Mesenchymal stem cell (in vitro differentiated cells and primary cell): ENCODE results near the gene MANEAL.

Source experiments
- DNase-seq: peaks from one replicate; pipeline ENCODE4 v3.0.0-alpha.2; 2013
- H2AFZ ChIP-seq: one replicate; pipeline ENCODE4 v1.6.1; 2013; ENCODE audit warnings: low read depth, mild to moderate bottlenecking, control low read depth, inconsistent platforms, low read length, moderate library complexity
- H2AK5ac ChIP-seq: 2 replicates; pipeline ENCODE4 v1.6.1; 2013; ENCODE audit warnings: low read length, moderate library complexity, mild to moderate bottlenecking, inconsistent platforms; ENCODE audit not compliant: severe bottlenecking
- H2BK120ac ChIP-seq: one replicate; pipeline ENCODE4 v1.6.1; 2013; ENCODE audit warnings: low read depth, mild to moderate bottlenecking, inconsistent platforms, low read length, moderate library complexity
- H2BK12ac ChIP-seq, 2 experiments: one replicate each; pipeline ENCODE4 v1.6.1; 2013; ENCODE audit warnings: inconsistent platforms in 2 of 2, low read length in 2 of 2, mild to moderate bottlenecking in 2 of 2, moderate library complexity in 2 of 2, control low read depth in 1 of 2
- H2BK15ac ChIP-seq: one replicate; pipeline ENCODE4 v1.6.1; 2013; ENCODE audit warnings: mild to moderate bottlenecking, low read depth, inconsistent platforms; ENCODE audit not compliant: poor library complexity, severe bottlenecking
- H2BK5ac ChIP-seq: 2 replicates; pipeline ENCODE4 v1.6.1; 2013; ENCODE audit warnings: low read depth, mild to moderate bottlenecking, low read length, control low read depth, inconsistent platforms; ENCODE audit not compliant: poor library complexity, severe bottlenecking
- H3K14ac ChIP-seq, 2 experiments: one replicate each; pipeline ENCODE4 v1.6.1; 2013; ENCODE audit warnings: inconsistent platforms in 2 of 2, low read length in 2 of 2, control low read depth in 1 of 2, mild to moderate bottlenecking in 1 of 2, moderate library complexity in 1 of 2
- H3K18ac ChIP-seq, 2 experiments: one replicate each; pipeline ENCODE4 v1.6.1; 2013; ENCODE audit warnings: inconsistent platforms in 2 of 2, low read length in 2 of 2, control low read depth in 1 of 2, low read depth in 1 of 2, mild to moderate bottlenecking in 1 of 2
- H3K23ac ChIP-seq, 2 experiments: one replicate each; pipeline ENCODE4 v1.6.1; 2013; ENCODE audit warnings: inconsistent platforms in 2 of 2, low read length in 2 of 2, mild to moderate bottlenecking in 2 of 2, moderate library complexity in 2 of 2, control low read depth in 1 of 2
- H3K27ac ChIP-seq: 2 replicates; pipeline ENCODE4 v1.5.1; 2013; ENCODE audit warnings: mild to moderate bottlenecking, moderate library complexity, low read length, control low read depth, inconsistent platforms; ENCODE audit not compliant: poor library complexity, severe bottlenecking
- H3K27me3 ChIP-seq, 2 experiments: 2 replicates each; pipeline versions ENCODE4 v1.6.1 to v1.7.0; 2013; ENCODE audit warnings: low read length in 2 of 2, mild to moderate bottlenecking in 2 of 2, moderate library complexity in 2 of 2, control low read depth in 1 of 2, inconsistent platforms in 1 of 2; ENCODE audit not compliant: control insufficient read depth in 1 of 2, insufficient read depth in 1 of 2
- H3K36me3 ChIP-seq, 2 experiments: 2 replicates each; pipeline versions ENCODE4 v1.6.1 to v1.7.0; 2013; ENCODE audit warnings: low read length in 2 of 2, control low read depth in 1 of 2, inconsistent platforms in 1 of 2, low read depth in 1 of 2, mild to moderate bottlenecking in 1 of 2; ENCODE audit not compliant: insufficient read depth in 2 of 2, control insufficient read depth in 1 of 2
- H3K4ac ChIP-seq, 2 experiments: one replicate each; pipeline ENCODE4 v1.6.1; 2013; ENCODE audit warnings: inconsistent platforms in 2 of 2, low read length in 2 of 2, mild to moderate bottlenecking in 2 of 2, moderate library complexity in 2 of 2, control low read depth in 1 of 2, low read depth in 1 of 2
- H3K4me1 ChIP-seq: 2 replicates; pipeline ENCODE4 v1.6.1; 2013; ENCODE audit warnings: low read depth, low read length, control low read depth; ENCODE audit not compliant: control insufficient read depth, insufficient read depth
- H3K4me2 ChIP-seq: 2 replicates; pipeline ENCODE4 v1.6.1; 2013; ENCODE audit warnings: low read length, mild to moderate bottlenecking, inconsistent platforms; ENCODE audit not compliant: poor library complexity, severe bottlenecking
- H3K4me3 ChIP-seq, 2 experiments: 2 replicates each; pipeline versions ENCODE4 v1.5.1 to v1.7.0; 2013; ENCODE audit warnings: low read length in 2 of 2, mild to moderate bottlenecking in 2 of 2, control low read depth in 1 of 2, low read depth in 1 of 2; ENCODE audit not compliant: insufficient read depth in 1 of 2
- H3K79me1 ChIP-seq: replicated peaks from 2 replicates; pipeline ENCODE4 v1.6.1; 2013; ENCODE audit warnings: mild to moderate bottlenecking, control low read depth, low read length, inconsistent platforms; ENCODE audit not compliant: poor library complexity, severe bottlenecking
- H3K9ac ChIP-seq: 2 replicates; pipeline ENCODE4 v1.7.0; 2013; ENCODE audit warnings: mild to moderate bottlenecking, low read length, moderate library complexity
- H3K9me3 ChIP-seq: 2 replicates; pipeline ENCODE4 v1.7.0; 2013; ENCODE audit warnings: mild to moderate bottlenecking, low read length; ENCODE audit not compliant: control insufficient read depth
- H4K8ac ChIP-seq: one replicate; pipeline ENCODE4 v1.6.1; 2013; ENCODE audit warnings: inconsistent platforms, mild to moderate bottlenecking, low read length, moderate library complexity
- H4K91ac ChIP-seq: one replicate; pipeline ENCODE4 v1.6.1; 2013; ENCODE audit warnings: mild to moderate bottlenecking, low read length, inconsistent platforms
- WGBS: methylation state at CpG from one replicate; pipeline ENCODE4 v1.1.7; 2013; ENCODE audit warnings: mixed read lengths; 5-methylcytosine and 5-hydroxymethylcytosine counted together

The MANEAL gene

DNA sequence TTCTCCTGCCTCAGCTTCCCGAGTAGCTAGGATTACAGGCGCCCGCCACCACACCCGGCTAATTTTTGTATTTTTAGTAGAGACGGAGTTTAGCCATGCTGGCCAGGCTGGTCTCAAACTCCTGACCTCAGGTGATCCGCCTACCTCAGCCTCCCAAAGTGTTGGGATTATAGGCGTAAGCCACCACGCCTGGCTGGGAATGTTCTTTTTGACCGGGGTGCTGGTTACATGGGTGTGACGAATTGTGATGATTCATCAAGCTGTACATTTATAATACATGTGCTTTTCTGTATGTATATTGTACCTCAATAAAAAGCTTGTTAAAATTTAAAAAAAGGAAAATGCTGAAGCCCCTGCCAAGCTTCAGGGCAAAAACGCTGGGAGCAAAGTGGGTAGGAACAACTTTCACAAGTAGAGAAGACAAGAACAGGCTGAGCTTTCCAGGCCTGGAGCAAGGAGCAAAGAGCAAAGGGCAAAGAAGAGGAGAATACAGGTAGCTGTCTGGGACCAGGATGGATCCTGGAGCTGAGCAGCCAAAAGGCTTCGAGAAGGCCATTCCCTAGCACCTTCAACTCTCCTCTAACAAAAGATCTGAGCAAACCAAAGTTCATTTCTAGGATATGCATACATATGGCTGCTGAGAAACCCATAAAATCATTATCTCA is 34.9 kb downstream of the MANEAL start:
- no peak overlapping the region for H2BK120ac ChIP-seq
- no peaks in the 10 kb centered on the region for H3K27me3 ChIP-seq
- no peak overlapping the region for H2BK12ac ChIP-seq
- H3K27ac ChIP-seq, result no peak overlapping the region
- H2BK5ac ChIP-seq, result no peak overlapping the region
- H3K23ac ChIP-seq, result no peak overlapping the region
- H3K36me3 ChIP-seq, result peaks cover 25 to 77% of the 10 kb centered on the region in 2 experiments
- H4K91ac ChIP-seq, result no peak overlapping the region
- H3K9me3 ChIP-seq, result no peaks in the 10 kb centered on the region
- no peak overlapping the region for H2BK15ac ChIP-seq
- WGBS, result 94% methylated on average over 7 of the region's 12 CpGs
- H4K8ac ChIP-seq, result no peak overlapping the region
- H3K4me2 ChIP-seq, result no peak overlapping the region
- no peak overlapping the region for H3K4ac ChIP-seq
- H3K9ac ChIP-seq, result no peak overlapping the region
- H3K4me3 ChIP-seq, result no peak overlapping the region
- no peak overlapping the region for H2AK5ac ChIP-seq
- no peak overlapping the region for H3K18ac ChIP-seq
- peaks cover 29% of the 10 kb centered on the region for H3K79me1 ChIP-seq
- no peak for DNase-seq
- H2AFZ ChIP-seq, result no peak overlapping the region
- H3K4me1 ChIP-seq, result no peaks in the 10 kb centered on the region
- H3K14ac ChIP-seq, result no peak overlapping the region

GRCh38 chr1:37831109-37831508 is 37.5 kb downstream of the MANEAL start:
- H2AK5ac ChIP-seq, result no peak overlapping the region
- H3K18ac ChIP-seq, result no peak overlapping the region
- no peak overlapping the region for H2BK120ac ChIP-seq
- H3K4me2 ChIP-seq, result no peak overlapping the region
- no peak overlapping the region for H4K8ac ChIP-seq
- DNase-seq, result no peak
- no peak overlapping the region for H2BK15ac ChIP-seq
- 97% methylated on average over 4 of the region's 4 CpGs for WGBS
- no peak overlapping the region for H3K9ac ChIP-seq
- peaks cover 29% of the 10 kb centered on the region for H3K79me1 ChIP-seq
- H3K27me3 ChIP-seq, result no peaks in the 10 kb centered on the region
- H3K36me3 ChIP-seq, result peaks cover 28 to 82% of the 10 kb centered on the region in 2 experiments
- H2BK12ac ChIP-seq, result no peak overlapping the region
- H3K4me1 ChIP-seq, result no peaks in the 10 kb centered on the region
- no peak overlapping the region for H3K14ac ChIP-seq
- H3K9me3 ChIP-seq, result no peaks in the 10 kb centered on the region
- H3K27ac ChIP-seq, result no peak overlapping the region
- no peak overlapping the region for H4K91ac ChIP-seq
- no peak overlapping the region for H2BK5ac ChIP-seq
- no peak overlapping the region for H3K4ac ChIP-seq
- no peak overlapping the region for H3K23ac ChIP-seq
- H2AFZ ChIP-seq, result no peak overlapping the region
- H3K4me3 ChIP-seq, result no peak overlapping the region

DNA sequence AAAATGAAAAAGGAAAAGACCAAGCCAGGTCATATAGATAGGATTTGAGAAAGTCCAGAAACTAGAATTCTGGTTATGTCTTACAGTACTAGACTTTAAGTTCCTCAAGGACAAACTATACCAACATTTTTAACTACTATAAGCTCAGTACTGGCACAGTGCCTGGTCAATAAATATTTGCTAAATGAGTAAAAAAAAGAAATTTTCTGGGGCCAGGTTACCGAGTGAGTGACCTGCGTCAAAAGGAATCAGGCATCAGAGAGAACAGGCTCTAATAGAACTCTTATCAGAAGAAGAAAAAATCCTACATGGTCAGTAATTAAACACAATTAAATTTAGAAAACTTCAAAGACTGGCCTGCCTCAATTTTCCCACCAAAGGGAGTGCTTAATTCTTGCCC is 38.2 kb downstream of the MANEAL start:
- 88% methylated on average over 2 of the region's 2 CpGs for WGBS
- Histone ChIP-seq H3K27me3 (no peaks in the 10 kb centered on the region), H2AK5ac (no peak overlapping the region)

GRCh38 chr1:37836788-37837187 is 43.1 kb downstream of the MANEAL start:
- H3K79me1 ChIP-seq, result peaks cover 39% of the 10 kb centered on the region
- H3K27ac ChIP-seq, result no peak overlapping the region
- no peak overlapping the region for H3K18ac ChIP-seq
- no peak overlapping the region for H3K4me3 ChIP-seq
- no peaks in the 10 kb centered on the region for H3K27me3 ChIP-seq
- H3K4ac ChIP-seq, result no peak overlapping the region
- no peaks in the 10 kb centered on the region for H3K9me3 ChIP-seq
- no peak overlapping the region for H2BK120ac ChIP-seq
- no peak overlapping the region for H2AFZ ChIP-seq
- no peak for DNase-seq
- WGBS, result 62% methylated on average over 3 of the region's 3 CpGs
- no peak overlapping the region for H3K9ac ChIP-seq
- no peak overlapping the region for H2AK5ac ChIP-seq
- H2BK12ac ChIP-seq, result no peak overlapping the region
- H3K36me3 ChIP-seq, result peaks cover 39 to 91% of the 10 kb centered on the region in 2 experiments
- H4K91ac ChIP-seq, result no peak overlapping the region
- no peak overlapping the region for H2BK5ac ChIP-seq
- no peak overlapping the region for H3K4me2 ChIP-seq
- H3K14ac ChIP-seq, result no peak overlapping the region
- H4K8ac ChIP-seq, result no peak overlapping the region
- H3K4me1 ChIP-seq, result peaks cover 12% of the 10 kb centered on the region
- H2BK15ac ChIP-seq, result no peak overlapping the region
- no peak overlapping the region for H3K23ac ChIP-seq

More for the DNA sequence above, 38.2 kb downstream of the MANEAL start:
- peaks cover 28% of the 10 kb centered on the region for H3K79me1 ChIP-seq
- H2BK5ac ChIP-seq, result no peak overlapping the region
- peaks cover 22 to 82% of the 10 kb centered on the region in 2 experiments for H3K36me3 ChIP-seq
- H3K4me1 ChIP-seq, result no peaks in the 10 kb centered on the region
- H2AFZ ChIP-seq, result no peak overlapping the region
- no peak overlapping the region for H3K4me2 ChIP-seq
- H2BK120ac ChIP-seq, result no peak overlapping the region
- no peak overlapping the region for H3K23ac ChIP-seq
- no peak overlapping the region for H3K9ac ChIP-seq
- no peak overlapping the region for H2BK15ac ChIP-seq
- no peak overlapping the region for H4K8ac ChIP-seq
- DNase-seq, result no peak
- H4K91ac ChIP-seq, result no peak overlapping the region
- no peak overlapping the region for H3K18ac ChIP-seq
- no peak overlapping the region for H2BK12ac ChIP-seq
- H3K4me3 ChIP-seq, result no peak overlapping the region
- no peaks in the 10 kb centered on the region for H3K9me3 ChIP-seq
- H3K4ac ChIP-seq, result no peak overlapping the region
- H3K14ac ChIP-seq, result no peak overlapping the region
- H3K27ac ChIP-seq, result no peak overlapping the region
